ENCODE results near the gene RBM38. TPM values are rescaled to one million over a fixed set of nuclear protein-coding genes. Genes with fewer than 3 reads are reported as not detected.
"Not testable (repeated sequence)": the region's sequence is repeated elsewhere in the genome, so short reads cannot be mapped to it uniquely, and the experiment has no call there.

Gene RBM38
- polyA plus RNA-seq, 3 donors = 28.3 to 34.5 (median 32.6) TPM

GRCh38 chr20:57410398-57410920 lies 19.3 kb downstream of the RBM38 start:
- DNase-seq (ENCODE audit: extremely low read depth in 1 of 11, low read depth in 9 of 11, low spot score in 4 of 11) = no peak

GRCh38 chr20:57410924-57411323 lies 19.7 kb downstream of the RBM38 start:
- DNase-seq (ENCODE audit: extremely low read depth in 1 of 11, low read depth in 9 of 11, low spot score in 4 of 11) = no peak

GRCh38 chr20:57411406-57412283 lies 20.4 kb downstream of the RBM38 start:
- DNase-seq (ENCODE audit: extremely low read depth in 1 of 11, low read depth in 9 of 11, low spot score in 4 of 11) = no peak

- no peak for DNase-seq (ENCODE audit: extremely low read depth in 1 of 11, low read depth in 9 of 11, low spot score in 4 of 11)
Observed at GRCh38 chr20:57412347-57413029, 21.3 kb downstream of the RBM38 start.

GRCh38 chr20:57413986-57414385 lies 22.8 kb downstream of the RBM38 start:
- DNase-seq (ENCODE audit: extremely low read depth in 1 of 11, low read depth in 9 of 11, low spot score in 4 of 11) = no peak

- no peak for DNase-seq (ENCODE audit: extremely low read depth in 1 of 11, low read depth in 9 of 11, low spot score in 4 of 11)
Observed at GRCh38 chr20:57414867-57415592, 23.8 kb downstream of the RBM38 start.

GRCh38 chr20:57415771-57416170 lies 24.6 kb downstream of the RBM38 start:
- DNase-seq (ENCODE audit: extremely low read depth in 1 of 11, low read depth in 9 of 11, low spot score in 4 of 11) = no peak

- DNase-seq (ENCODE audit: extremely low read depth in 1 of 11, low read depth in 9 of 11, low spot score in 4 of 11) = no peak
Observed at GRCh38 chr20:57416296-57417022, 25.3 kb downstream of the RBM38 start.

- DNase-seq (ENCODE audit: extremely low read depth in 1 of 11, low read depth in 9 of 11, low spot score in 4 of 11) = no peak
Observed at GRCh38 chr20:57417051-57417689, 26.0 kb downstream of the RBM38 start.

- DNase-seq (ENCODE audit: extremely low read depth in 1 of 11, low read depth in 9 of 11, low spot score in 4 of 11) = no peak
Observed at GRCh38 chr20:57417830-57418780, 26.9 kb downstream of the RBM38 start.

GRCh38 chr20:57419479-57419878 lies 28.3 kb downstream of the RBM38 start:
- not testable (repeated sequence) for DNase-seq (ENCODE audit: extremely low read depth in 1 of 11, low read depth in 9 of 11, low spot score in 4 of 11)

- no peak for DNase-seq (ENCODE audit: extremely low read depth in 1 of 11, low read depth in 9 of 11, low spot score in 4 of 11)
Observed at GRCh38 chr20:57420571-57421252, 29.5 kb downstream of the RBM38 start.

- no peak for DNase-seq (ENCODE audit: extremely low read depth in 1 of 11, low read depth in 9 of 11, low spot score in 4 of 11)
Observed at GRCh38 chr20:57421253-57422220, 30.3 kb downstream of the RBM38 start.

GRCh38 chr20:57422254-57422653 lies 31.1 kb downstream of the RBM38 start:
- DNase-seq (ENCODE audit: extremely low read depth in 1 of 11, low read depth in 9 of 11, low spot score in 4 of 11) = no peak

GRCh38 chr20:57425150-57426013 lies 34.2 kb downstream of the RBM38 start:
- no peak for DNase-seq (ENCODE audit: extremely low read depth in 1 of 11, low read depth in 9 of 11, low spot score in 4 of 11)
